ENCODE measurements around the gene MYL12A.

Gene MYL12A

DNA sequence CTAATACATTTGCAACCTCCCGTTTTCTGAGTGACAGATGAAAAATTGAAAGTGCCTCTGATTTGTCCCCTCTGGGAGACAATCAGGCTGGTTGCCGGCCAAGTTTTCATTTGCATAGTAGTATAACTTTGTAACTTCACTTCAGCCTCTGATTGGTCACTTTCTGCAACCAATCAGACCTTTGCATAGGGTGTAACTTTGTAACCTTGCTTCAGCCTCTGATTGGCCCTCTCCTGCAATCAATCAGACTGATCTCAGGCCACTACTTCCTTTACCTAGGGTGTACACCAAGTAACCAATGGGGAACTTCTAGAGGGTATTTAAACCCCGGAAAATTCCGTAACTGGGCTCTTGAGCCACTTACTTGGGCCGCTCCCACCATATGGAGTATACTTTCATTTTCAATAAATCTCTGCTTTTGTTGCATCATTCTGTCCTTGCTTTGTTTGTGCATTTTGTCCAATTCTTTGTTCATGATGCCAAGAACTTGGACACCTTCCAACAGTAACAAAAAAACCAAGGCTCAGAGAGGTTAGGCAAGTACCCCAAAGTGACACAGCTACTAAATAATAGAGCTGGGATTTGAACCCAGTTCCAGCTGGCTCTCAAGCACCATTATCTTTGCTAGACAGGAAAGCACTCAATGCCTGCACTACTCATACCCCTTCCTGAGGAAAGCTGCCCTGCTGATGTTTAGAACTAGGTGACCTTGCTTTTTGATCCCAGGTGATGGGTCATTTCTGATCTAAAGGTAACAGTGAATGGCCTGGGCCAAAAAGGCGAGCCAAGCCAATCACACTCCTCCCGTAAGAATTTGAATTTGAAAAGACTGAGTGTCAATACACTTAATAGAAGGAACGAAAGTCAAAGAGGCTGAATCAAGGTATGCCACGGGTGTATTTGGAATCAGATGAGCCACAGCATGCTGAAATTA, 16.9 kb upstream of the MYL12A start:
- H3K4me1 ChIP-seq (ENCODE audit: control insufficient read depth, insufficient read depth, low read length): peaks cover 7% of the 10 kb centered on the region
- H3K27me3 ChIP-seq (ENCODE audit: control insufficient read depth, insufficient read depth, low read length): no peaks in the 10 kb centered on the region
- H3K9ac ChIP-seq (ENCODE audit: low read depth, low read length): no peak overlapping the region
- no peak overlapping the region for H3K4me3 ChIP-seq (ENCODE audit: low read depth, low read length)
- no peaks in the 10 kb centered on the region for H3K9me3 ChIP-seq (ENCODE audit: control insufficient read depth, insufficient read depth, low read length)
- H3K36me3 ChIP-seq (ENCODE audit: control insufficient read depth, insufficient read depth, low read length): no peaks in the 10 kb centered on the region

DNA sequence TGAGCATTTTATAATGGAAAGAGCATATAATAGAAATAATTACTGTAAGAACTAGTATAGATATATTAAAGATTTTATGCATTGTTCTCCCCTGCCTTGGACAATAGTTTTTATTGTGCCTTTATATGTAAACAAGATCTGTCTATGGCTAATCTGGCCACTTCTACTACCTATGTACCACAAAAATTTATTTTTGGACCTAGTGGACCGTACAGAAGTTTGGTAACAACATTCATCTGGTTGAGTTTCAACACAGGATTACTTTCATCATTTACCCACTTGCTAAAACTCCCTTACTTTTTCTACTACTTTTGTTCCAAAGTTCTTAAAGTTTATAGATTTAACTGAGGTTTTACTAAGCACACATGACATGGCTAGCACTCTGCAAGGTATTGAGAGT, 14.6 kb upstream of the MYL12A start:
- peaks cover 7% of the 10 kb centered on the region for H3K4me1 ChIP-seq (ENCODE audit: control insufficient read depth, insufficient read depth, low read length)
- H3K4me3 ChIP-seq (ENCODE audit: low read depth, low read length): no peak overlapping the region
- H3K9me3 ChIP-seq (ENCODE audit: control insufficient read depth, insufficient read depth, low read length): no peaks in the 10 kb centered on the region
- no peak overlapping the region for H3K9ac ChIP-seq (ENCODE audit: low read depth, low read length)
- H3K36me3 ChIP-seq (ENCODE audit: control insufficient read depth, insufficient read depth, low read length): no peaks in the 10 kb centered on the region
- H3K27me3 ChIP-seq (ENCODE audit: control insufficient read depth, insufficient read depth, low read length): no peaks in the 10 kb centered on the region

DNA sequence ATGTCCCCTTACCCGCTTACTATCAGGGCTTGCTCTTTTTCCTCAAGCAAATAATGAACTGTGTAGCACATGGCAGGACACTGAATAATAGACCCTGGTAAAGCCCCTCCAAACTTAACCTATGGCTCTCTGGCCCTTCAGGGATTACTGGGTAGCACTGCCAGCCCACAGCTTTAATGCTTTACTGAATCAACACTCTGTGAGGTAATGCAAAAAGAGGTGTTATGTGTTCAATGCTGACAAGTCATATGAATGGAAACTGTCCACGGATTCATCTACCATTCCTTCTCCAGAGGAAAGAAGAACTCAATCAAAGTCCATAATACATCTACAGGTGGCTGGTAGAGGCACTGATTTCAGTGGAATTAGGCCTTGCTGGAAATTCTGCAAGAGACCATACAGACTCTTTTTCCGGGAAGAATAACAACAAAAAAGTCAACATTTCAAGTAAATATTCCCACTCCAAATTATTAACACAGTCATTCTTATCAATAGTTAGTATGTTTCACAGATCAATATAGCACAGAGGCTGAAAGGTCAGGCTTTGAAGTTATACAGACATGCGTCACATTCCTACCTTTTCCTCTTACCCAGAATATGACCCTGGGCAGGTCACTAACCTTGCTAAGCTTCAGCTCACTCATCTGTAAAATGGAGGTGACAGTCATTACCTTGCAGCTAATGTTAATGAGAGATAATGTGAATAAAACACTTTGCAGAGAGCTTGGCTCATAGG, 14.0 kb upstream of the MYL12A start:
- H3K9me3 ChIP-seq (ENCODE audit: control insufficient read depth, insufficient read depth, low read length): no peaks in the 10 kb centered on the region
- H3K4me1 ChIP-seq (ENCODE audit: control insufficient read depth, insufficient read depth, low read length): peaks cover 7% of the 10 kb centered on the region
- H3K36me3 ChIP-seq (ENCODE audit: control insufficient read depth, insufficient read depth, low read length): no peaks in the 10 kb centered on the region
- H3K9ac ChIP-seq (ENCODE audit: low read depth, low read length): no peak overlapping the region
- no peaks in the 10 kb centered on the region for H3K27me3 ChIP-seq (ENCODE audit: control insufficient read depth, insufficient read depth, low read length)
- no peak overlapping the region for H3K4me3 ChIP-seq (ENCODE audit: low read depth, low read length)

DNA sequence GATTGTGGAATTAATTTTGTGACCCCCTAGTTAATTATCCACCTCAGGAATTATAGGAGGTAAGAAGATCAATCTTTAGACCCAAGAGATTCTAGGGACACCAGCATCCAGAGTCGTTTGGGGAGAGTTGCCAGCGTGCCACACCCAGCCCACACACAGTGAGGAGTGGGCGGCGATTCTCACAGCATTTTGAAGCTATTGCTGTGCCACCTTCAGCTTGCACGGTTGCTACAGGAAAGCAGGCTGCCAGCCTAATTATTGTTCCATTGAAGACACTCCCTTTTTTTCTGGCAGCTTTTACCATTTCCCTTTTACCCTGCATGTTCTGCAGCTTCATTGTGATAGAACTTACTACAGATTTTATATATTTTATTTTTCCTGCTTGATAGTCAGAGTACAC, 13.1 kb upstream of the MYL12A start:
- H3K36me3 ChIP-seq (ENCODE audit: control insufficient read depth, insufficient read depth, low read length): no peaks in the 10 kb centered on the region
- no peaks in the 10 kb centered on the region for H3K9me3 ChIP-seq (ENCODE audit: control insufficient read depth, insufficient read depth, low read length)
- H3K4me1 ChIP-seq (ENCODE audit: control insufficient read depth, insufficient read depth, low read length): peaks cover 7% of the 10 kb centered on the region
- no peaks in the 10 kb centered on the region for H3K27me3 ChIP-seq (ENCODE audit: control insufficient read depth, insufficient read depth, low read length)
- H3K4me3 ChIP-seq (ENCODE audit: low read depth, low read length): no peak overlapping the region
- H3K9ac ChIP-seq (ENCODE audit: low read depth, low read length): no peak overlapping the region

DNA sequence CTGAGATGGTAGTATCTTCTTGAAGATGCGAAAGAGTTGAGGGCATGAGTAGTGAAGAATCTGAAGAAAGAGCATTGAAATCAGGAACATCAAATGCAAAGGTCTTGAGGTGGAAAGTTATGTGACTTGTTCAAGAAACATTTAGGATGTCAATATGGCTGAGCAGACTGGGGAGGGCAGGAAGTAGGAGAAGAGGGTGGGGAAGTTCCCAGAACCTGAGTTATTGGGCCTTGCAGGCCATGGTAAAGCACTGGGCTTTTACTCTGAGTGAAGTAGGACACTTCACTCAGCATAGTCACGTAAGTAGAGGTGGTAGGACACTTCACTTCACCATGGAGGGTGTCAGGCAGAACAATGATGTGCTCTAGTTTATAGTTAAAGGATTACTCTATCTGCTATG, 11.8 kb upstream of the MYL12A start:
- Histone ChIP-seq H3K9me3 (ENCODE audit: control insufficient read depth, insufficient read depth, low read length) (no peaks in the 10 kb centered on the region), H3K4me1 (ENCODE audit: control insufficient read depth, insufficient read depth, low read length) (peaks cover 5% of the 10 kb centered on the region), H3K27me3 (ENCODE audit: control insufficient read depth, insufficient read depth, low read length) (no peaks in the 10 kb centered on the region), H3K9ac (ENCODE audit: low read depth, low read length) (no peak overlapping the region), H3K4me3 (ENCODE audit: low read depth, low read length) (no peak overlapping the region), H3K36me3 (ENCODE audit: control insufficient read depth, insufficient read depth, low read length) (no peaks in the 10 kb centered on the region)

DNA sequence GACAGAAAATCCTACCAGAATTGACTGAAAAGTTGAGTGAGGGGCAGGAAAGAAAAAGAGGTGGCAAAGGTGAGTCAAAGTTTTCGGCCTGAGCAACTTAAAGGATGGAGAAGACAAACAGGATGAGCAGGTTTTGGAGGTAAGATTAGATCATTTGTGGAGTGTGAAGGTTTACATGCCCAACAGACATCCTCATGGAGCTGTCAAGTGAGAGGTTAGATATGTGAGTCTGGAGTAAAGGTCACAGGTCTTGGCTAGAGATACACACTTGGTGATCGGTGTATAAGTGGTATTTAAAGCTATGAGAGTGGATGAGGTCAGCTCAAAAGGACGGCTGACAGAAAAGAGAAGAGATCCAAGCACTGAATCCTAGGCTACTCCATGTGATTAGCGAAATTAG, 11.1 kb upstream of the MYL12A start:
- Histone ChIP-seq H3K4me3 (ENCODE audit: low read depth, low read length) (no peak overlapping the region), H3K9ac (ENCODE audit: low read depth, low read length) (no peak overlapping the region), H3K9me3 (ENCODE audit: control insufficient read depth, insufficient read depth, low read length) (no peaks in the 10 kb centered on the region), H3K4me1 (ENCODE audit: control insufficient read depth, insufficient read depth, low read length) (no peaks in the 10 kb centered on the region), H3K27me3 (ENCODE audit: control insufficient read depth, insufficient read depth, low read length) (no peaks in the 10 kb centered on the region), H3K36me3 (ENCODE audit: control insufficient read depth, insufficient read depth, low read length) (peaks cover 1% of the 10 kb centered on the region)

DNA sequence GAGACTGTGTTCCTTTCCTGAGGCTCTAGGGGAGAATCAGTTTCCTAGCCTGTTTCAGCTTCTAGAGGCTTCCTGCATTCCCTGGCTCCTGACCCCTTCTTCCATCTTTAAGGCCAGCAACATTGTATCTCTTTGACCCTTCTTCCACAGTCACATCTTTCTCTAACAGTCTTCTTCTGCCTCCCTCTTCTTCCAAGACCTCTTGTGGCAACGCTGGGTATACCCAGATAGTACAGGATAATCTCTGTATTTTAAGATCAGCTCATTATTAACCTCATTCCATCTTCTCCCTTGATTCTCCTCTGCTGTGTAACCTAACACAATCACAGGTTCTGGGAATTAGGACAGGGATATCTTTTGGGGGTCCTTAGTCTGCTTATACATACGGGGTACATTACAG, 8.9 kb upstream of the MYL12A start:
- no peak overlapping the region for H3K4me3 ChIP-seq (ENCODE audit: low read depth, low read length)
- no peaks in the 10 kb centered on the region for H3K9me3 ChIP-seq (ENCODE audit: control insufficient read depth, insufficient read depth, low read length)
- H3K4me1 ChIP-seq (ENCODE audit: control insufficient read depth, insufficient read depth, low read length): no peaks in the 10 kb centered on the region
- H3K36me3 ChIP-seq (ENCODE audit: control insufficient read depth, insufficient read depth, low read length): peaks cover 4% of the 10 kb centered on the region
- no peaks in the 10 kb centered on the region for H3K27me3 ChIP-seq (ENCODE audit: control insufficient read depth, insufficient read depth, low read length)
- no peak overlapping the region for H3K9ac ChIP-seq (ENCODE audit: low read depth, low read length)

DNA sequence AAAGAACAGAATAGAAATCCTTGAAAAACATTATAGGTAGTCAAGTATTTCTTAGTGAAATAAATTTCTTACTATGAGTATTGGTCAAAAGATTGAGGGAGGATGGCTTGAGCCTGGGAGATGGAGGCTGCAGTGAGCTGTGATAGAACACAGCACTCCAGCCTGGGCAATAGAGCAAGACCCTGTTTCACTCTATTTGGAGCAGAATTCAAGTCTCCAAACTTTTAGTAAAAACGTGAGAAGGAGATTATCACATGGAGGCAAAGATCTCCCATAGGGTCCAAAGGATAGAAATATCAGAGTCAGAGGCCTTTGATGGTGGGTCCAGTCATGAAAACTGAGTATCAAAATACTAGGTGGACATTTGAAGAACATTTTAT, 2.4 kb upstream of the MYL12A start:
- Histone ChIP-seq H3K9ac (ENCODE audit: low read depth, low read length) (no peak overlapping the region), H3K4me3 (ENCODE audit: low read depth, low read length) (peak overlapping the region; percentile 82), H3K4me1 (ENCODE audit: control insufficient read depth, insufficient read depth, low read length) (peaks cover 6% of the 10 kb centered on the region), H3K27me3 (ENCODE audit: control insufficient read depth, insufficient read depth, low read length) (no peaks in the 10 kb centered on the region), H3K36me3 (ENCODE audit: control insufficient read depth, insufficient read depth, low read length) (peaks cover 4% of the 10 kb centered on the region), H3K9me3 (ENCODE audit: control insufficient read depth, insufficient read depth, low read length) (no peaks in the 10 kb centered on the region)

DNA sequence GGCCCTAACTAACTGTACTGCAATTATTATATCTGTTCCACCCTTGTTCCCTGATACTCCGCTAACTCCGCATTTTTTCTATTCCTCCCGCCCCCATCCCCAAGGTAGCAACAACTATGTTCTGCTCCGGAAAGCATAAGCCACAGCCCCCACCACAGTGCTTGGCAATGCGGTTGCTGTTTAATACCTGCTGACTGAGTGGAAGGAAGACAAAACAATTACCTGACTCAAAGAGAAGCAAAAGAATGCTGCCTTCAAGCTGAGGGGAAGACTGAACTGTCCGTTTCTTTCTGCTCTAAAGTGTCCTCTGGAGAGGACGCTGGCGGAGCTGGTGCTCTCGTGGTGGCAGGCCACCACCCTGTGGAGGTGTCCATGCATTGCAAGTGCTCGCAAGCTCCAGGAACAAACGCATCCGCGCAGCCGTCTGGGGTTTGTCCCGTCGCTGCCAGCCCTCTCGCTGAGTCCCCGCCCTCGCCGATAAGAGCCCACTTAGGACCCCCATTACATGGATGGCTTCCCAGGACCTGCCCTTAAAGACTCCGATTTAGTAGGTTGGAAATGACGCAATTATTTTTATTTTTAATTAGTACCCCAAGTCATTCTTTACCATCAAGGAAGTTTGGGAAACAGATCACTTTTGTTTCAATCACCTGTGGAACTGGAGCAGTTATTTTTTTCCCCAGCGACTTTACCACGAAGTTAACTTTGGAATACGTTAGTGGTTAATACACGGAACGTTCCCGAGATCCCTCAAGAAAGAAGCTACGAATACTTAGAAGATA, 1.6 kb upstream of the MYL12A start:
- Histone ChIP-seq H3K4me1 (ENCODE audit: control insufficient read depth, insufficient read depth, low read length) (peaks cover 11% of the 10 kb centered on the region), H3K9ac (ENCODE audit: low read depth, low read length) (peak overlapping the region; percentile 74), H3K27me3 (ENCODE audit: control insufficient read depth, insufficient read depth, low read length) (no peaks in the 10 kb centered on the region), H3K9me3 (ENCODE audit: control insufficient read depth, insufficient read depth, low read length) (no peaks in the 10 kb centered on the region), H3K4me3 (ENCODE audit: low read depth, low read length) (peak overlapping the region; percentile 82), H3K36me3 (ENCODE audit: control insufficient read depth, insufficient read depth, low read length) (peaks cover 4% of the 10 kb centered on the region)

DNA sequence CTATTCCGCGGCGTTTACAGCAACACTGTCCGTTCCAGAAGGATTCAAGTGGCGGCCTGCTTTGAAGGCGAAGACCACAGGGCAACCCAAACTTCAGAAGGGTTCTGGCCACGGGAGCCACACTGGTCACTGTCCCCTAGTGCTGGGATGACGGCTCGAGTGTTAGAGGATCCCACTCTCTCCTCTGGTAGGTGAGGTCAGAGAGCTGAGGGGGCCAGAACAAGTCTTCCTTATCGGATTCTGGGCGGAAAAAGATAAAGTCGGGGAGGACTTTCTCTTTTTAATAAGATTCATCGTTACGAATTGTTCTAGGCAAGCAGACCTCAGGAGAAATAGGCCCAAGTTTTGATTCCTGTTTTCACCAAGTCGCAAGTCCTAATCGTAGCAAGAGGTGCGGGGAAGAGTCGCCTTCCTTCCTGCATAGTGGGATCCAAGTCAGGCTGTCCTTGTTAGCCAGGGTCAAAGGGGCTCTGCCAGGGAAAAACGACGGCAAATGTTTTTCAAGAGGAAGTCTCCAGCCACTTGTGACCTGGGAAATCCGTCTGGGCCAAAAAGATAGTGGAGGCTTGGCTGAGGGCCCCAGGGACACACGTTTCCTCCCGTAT, 864 bp upstream of the MYL12A start:
- peaks cover under 1% of the 10 kb centered on the region for H3K36me3 ChIP-seq (ENCODE audit: control insufficient read depth, insufficient read depth, low read length)
- H3K9ac ChIP-seq (ENCODE audit: low read depth, low read length): peak overlapping the region; percentile 74
- peaks cover 11% of the 10 kb centered on the region for H3K4me1 ChIP-seq (ENCODE audit: control insufficient read depth, insufficient read depth, low read length)
- H3K9me3 ChIP-seq (ENCODE audit: control insufficient read depth, insufficient read depth, low read length): no peaks in the 10 kb centered on the region
- H3K4me3 ChIP-seq (ENCODE audit: low read depth, low read length): peak overlapping the region; percentile 82
- no peaks in the 10 kb centered on the region for H3K27me3 ChIP-seq (ENCODE audit: control insufficient read depth, insufficient read depth, low read length)

DNA sequence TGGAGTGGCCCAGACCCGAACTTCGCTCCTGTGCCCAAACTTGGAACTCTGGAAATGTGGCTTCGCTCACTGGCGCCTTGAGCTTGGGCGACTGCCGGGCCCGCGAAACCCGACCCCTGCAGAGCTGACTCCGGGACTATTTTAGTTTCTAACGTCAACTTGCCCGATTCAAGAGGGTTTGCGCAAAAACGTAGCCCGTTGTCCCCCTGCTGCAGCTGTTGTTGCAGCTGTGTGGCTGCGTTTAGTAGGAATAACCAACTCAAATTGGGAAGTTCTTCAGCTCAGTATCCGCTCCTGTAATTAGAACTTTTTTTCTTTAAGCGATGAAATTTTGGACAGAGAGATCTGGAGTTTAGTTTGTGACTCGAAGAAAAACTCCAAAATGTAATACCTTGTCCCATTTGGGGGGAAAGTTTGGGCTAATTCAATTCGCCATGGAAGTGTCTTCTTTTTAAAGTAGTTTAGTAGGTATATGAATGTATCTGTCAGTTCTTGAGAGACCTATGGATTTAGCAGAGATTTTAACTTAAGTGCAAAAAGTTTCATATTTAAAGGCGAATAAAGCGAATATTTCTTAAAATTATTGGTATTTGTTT, 559 bp downstream of the MYL12A start:
- Histone ChIP-seq H3K9ac (ENCODE audit: low read depth, low read length) (peak overlapping the region; percentile 100), H3K27me3 (ENCODE audit: control insufficient read depth, insufficient read depth, low read length) (no peaks in the 10 kb centered on the region), H3K36me3 (ENCODE audit: control insufficient read depth, insufficient read depth, low read length) (peaks cover under 1% of the 10 kb centered on the region), H3K4me3 (ENCODE audit: low read depth, low read length) (peak overlapping the region; percentile 98), H3K4me1 (ENCODE audit: control insufficient read depth, insufficient read depth, low read length) (peaks cover 11% of the 10 kb centered on the region), H3K9me3 (ENCODE audit: control insufficient read depth, insufficient read depth, low read length) (no peaks in the 10 kb centered on the region)

Measured in iPS-15b (cell line).